Ecto neural progenitor cell (in vitro differentiated cells): Measurements from ENCODE around the gene TRA2A.
"Not testable (repeated sequence)": the region's sequence is repeated elsewhere in the genome, so short reads cannot be mapped to it uniquely, and the experiment has no call there.

Source experiments
- DNase-seq: peaks from one replicate; pipeline ENCODE4 v3.0.0-alpha.2; 2018; ENCODE audit warnings: low spot score

The TRA2A gene

DNA sequence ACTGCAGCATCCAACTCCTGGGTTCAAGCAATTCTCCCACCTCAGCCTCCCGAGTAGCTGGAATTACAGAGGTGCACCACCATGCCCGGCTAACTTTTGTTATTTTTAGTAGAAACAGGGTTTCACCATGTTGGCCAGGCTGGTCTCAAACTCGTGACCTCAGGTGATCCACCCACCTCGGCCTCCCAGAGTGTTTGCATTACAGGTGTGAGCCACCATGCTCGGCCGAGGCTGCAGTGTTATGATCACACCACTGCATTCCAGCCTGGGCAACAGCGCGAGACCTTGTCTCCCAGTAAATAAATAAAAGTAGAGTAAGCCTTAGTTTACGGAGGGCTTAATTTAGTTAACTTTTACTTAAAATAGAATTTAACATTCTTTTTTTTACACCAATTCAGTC is 37.8 kb downstream of the TRA2A start:
- DNase-seq: no peak

DNA sequence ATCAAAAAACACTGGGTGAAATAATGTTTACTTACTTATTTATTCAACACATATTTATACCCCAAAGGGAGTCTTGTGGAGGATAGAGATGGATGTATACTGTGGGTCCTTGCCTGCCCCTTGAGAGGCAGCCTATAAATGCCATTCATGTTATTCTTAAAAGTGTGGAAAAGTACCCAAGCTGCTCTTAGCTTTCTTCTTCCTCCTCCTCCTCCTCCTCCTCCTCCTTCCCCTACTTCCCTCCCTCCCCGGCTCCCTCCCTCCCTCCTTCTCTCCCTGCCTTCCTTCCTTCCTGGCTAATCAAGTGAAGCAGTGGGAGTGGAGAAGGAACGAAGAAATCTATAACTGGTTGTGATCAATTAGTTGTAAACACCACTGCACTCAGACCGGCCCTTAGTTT is 40.3 kb downstream of the TRA2A start:
- DNase-seq: no peak

DNA sequence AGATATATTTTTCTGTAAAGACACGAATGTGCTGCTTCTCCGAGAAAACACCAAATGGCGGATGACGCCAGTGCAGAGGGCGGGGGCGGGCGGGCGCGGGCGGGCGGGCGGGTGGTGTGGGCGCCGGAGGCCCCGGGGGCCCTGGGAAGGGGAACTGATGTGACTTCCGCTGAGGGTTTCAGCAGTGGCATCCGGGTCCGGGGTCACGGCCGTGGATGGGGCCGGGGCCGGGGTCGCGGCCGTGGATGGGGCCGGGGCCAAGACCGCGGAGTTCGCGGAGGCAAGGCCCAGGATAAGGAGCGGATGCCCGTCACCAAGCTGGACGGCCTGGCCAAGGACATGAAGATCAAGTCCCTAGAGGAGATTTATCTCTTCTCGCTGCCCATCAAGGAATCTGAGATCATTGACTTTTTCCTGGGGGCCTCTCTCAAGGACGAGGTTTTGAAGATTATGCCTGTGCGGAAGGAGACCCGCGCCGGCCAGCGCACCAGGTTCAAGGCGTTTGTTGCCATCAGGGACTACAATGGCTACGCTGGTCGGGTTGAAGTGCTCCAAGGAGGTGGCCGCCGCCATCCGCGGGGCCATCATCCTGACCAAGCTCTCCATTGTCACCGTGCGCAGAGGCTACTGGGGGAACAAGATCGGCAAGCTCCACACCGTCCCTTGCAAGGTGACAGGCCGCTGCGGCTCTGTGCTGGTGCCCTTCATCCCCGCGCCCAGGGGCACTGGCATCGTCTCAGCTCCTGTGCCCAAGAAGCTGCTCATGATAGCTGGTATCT is 41.2 kb downstream of the TRA2A start:
- no peak for DNase-seq

DNA sequence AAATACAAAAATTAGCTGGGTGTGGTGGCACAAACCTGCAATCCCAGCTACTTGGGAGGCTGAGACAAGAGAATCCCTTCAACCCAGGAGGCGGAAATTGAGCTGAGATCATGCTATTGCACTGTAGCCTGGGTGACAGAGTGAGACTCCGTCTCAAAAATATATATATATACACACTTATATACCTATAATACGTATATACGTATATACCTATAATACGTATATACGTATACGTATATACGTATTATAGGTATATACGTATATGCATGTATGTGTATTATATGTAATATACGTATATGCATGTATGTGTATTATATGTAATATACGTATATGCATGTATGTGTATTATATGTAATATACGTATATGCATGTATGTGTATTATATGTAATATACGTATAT is 43.1 kb downstream of the TRA2A start:
- not testable (repeated sequence) for DNase-seq

DNA sequence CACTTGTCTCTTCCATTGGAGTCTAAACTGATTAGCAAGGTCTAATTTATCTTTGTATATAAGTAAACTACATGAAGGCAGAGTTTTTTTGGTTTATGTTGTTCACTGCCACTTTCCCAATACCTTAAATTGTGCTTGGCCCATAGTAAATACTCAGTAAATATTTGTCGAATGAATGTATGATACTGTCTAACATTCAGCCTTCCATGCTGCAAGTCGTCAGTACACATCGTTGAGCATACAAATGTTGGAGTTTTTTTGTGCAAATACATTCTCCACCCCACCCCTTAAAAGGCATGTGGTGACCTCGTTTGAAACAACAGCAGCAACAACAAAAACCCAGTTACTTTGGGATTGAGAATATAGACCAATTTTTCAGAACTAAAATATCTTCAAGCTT is 44.1 kb downstream of the TRA2A start:
- DNase-seq: no peak

DNA sequence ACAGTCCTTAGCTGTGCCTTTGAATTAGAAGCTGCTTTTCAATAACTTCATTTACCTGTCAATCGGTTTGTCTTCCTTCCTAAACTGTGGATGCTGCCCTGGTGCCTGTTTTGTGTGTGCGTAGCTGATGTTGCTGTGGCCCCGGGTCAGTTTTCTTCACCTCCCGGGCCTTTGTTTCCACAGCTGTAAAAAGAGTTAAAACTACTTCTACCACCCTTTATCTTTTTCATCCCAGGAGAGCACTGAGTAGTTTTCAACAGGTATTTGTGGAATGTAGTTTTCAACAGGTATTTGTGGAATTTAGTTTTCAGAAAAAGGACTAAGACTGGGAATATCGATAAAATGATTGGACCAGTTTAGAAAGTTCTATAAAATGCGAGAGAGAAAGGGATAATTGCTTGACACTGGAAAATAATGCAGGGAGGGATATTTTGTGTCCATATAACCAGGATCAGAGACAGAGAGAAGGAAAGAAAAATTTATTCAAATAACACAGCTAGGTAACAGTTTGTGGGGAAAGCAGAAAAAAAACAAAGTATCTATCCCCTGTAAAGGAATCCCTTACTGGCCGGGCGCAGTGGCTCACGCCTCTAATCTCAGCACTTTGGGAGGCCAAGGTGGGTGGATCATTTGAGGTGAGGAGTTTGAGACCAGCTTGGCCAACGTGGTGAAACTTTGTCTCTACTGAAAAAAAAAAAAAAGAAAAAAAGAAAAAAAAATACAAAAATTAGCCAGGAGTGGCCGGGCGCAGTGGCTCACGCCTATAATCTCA is 45.6 kb downstream of the TRA2A start:
- no peak for DNase-seq

DNA sequence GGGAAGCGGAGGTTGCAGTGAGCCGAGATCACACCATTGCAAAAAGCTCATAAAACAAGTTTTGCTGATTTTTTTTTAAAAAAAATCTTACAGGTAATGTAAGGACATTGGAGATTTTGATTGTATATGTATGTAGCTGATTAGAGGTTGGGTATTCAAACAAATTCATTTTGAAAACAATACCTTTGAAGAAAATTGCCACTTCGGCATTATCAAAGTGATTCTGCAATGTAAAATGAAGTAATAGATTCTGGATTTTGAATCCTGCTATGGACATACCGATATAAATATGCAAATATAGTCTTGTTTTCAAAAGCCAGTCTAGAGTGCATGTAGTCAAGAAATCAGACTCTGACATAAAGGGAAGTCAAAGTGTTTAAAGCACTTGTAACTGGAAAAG is 49.1 kb downstream of the TRA2A start:
- DNase-seq: no peak

DNA sequence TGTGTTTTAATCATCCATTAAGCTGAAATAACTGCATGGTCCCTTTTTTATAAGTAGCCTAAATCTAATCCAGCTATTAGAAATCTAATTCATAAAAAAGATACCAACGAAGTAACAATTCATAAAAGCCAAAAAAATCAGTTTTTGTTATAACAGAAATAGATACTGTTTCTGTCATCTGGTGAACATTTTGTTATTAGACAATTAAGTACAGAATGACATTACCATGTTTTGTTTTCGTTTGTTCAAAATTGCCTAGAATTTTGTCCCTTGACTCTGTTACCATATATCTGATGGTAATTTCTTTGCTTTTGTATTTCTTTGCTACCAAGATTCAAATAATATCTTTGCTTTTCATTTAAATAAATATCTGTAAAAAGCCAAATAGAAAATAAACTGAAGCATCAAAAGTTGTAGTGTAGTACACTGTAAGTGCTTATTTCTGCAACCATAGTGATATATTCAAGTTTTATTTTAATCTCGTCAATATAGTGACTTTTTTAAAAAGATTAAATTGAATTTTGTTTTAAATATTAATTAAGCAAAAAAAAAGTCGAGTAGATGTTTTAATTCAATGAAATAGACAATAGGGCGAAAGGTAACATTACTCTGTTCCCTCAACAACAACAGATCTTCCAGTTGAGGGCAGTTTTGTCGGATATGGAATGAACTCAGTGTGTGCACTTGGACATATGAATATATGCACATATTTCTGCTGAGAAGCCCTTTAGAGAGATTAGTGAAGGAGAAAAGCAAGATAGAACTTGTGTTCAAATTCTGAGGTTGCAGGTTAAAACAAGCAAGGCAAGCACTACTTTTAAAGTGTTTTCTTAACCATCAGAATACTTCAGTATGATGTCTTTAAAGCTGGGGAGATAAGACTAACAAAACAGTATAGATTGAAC is 53.6 kb downstream of the TRA2A start:
- no peak for DNase-seq

DNA sequence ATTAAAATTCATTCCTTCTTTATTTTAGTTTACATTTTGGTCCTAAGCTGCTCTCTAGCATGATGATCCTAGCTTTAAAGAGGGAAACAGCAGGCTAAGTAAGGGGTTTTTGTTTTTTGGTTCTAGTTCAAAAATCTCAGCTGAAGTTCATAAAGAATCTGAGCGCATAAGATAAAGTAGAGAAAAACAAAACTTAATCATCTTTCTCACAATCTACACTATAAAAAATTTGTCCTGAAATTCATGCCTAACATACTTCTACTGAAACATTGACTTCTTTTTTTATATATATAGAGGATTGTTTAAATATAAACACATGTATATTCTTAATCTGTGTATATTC is 54.7 kb downstream of the TRA2A start:
- DNase-seq: no peak

DNA sequence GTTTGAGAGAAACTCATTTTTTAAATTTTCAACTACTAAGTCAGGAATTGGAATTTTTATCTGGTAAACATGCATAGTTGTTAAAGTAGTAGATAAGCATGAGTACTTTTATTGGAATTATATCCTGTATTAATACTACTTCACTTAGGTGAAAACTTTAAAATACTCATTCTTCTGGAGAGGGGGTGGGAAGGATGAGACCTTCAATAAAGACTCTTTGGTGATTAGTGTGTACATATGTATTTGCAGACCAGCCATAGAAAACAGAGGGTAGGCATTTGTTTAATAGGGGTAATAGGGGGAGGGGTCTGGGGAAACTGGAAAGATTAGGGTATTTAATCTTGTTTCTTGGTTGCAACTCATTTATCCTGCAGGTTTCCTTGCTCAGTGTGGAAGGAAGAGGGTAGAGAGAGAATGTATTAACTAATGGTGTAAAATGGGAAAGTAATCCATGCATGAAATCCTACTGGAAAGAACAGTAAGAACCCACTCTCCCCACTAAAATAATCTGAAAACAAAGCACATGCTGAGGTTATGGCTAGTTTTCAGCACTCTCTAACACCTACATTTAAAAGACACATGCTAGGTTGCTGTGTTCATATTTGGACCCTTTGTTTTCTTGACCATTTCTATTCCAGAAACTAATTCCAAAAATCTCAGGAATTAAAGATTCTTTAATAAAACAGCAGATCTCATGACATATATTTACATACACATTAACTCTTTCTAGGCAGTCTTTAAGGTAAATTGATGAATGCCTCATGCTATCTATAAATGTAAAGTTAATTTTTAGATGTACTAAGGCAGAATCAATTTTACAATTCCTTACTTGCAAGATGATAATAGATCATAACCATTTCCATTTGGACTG is 55.3 kb downstream of the TRA2A start:
- DNase-seq: no peak

DNA sequence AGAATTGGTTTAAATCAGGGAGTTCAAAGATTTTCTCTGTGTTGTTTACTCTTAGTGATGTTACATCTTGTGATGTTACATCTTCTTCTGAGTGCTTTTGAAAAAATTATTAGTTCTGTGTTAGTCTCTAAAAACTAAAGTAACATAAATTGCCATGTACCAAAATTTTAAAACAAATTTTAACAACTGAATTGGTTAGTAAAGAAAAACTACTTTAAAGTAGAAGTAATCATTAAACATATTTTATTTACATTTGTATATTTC is 56.3 kb downstream of the TRA2A start:
- DNase-seq: no peak

DNA sequence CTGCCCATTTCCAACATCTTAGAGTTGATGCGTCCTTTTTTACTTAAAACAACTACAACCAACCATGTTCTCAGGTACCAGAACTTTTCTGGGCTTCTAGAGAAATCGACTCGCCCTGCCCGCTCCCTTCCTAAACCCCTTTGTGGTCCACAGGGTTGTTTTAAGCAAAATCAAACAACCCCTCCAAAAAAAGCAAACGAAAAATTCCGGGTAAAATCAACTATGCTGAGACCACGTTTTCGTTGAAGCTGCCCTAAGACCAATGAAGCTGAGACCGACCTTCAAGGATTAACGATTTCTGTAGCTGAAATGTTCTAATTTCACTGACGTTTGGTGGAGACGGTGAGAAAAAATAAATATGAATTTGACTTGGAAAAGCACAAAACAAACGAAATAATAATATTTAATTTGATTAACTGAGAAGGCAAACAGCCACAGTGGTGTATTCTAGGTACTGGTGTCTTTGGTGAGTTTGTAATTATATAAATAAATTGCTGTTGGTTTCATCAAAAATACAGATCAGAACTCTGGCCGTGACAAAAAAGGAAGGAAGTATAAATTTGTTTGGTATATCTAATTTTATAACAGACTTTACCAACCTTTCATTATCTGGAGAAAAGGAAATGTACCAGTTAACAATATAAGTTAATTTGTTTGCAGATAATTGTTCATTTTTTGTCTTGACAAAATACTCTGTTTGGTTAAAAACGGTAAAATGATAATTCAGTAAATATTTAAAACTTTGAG is 56.8 kb downstream of the TRA2A start:
- no peak for DNase-seq

DNA sequence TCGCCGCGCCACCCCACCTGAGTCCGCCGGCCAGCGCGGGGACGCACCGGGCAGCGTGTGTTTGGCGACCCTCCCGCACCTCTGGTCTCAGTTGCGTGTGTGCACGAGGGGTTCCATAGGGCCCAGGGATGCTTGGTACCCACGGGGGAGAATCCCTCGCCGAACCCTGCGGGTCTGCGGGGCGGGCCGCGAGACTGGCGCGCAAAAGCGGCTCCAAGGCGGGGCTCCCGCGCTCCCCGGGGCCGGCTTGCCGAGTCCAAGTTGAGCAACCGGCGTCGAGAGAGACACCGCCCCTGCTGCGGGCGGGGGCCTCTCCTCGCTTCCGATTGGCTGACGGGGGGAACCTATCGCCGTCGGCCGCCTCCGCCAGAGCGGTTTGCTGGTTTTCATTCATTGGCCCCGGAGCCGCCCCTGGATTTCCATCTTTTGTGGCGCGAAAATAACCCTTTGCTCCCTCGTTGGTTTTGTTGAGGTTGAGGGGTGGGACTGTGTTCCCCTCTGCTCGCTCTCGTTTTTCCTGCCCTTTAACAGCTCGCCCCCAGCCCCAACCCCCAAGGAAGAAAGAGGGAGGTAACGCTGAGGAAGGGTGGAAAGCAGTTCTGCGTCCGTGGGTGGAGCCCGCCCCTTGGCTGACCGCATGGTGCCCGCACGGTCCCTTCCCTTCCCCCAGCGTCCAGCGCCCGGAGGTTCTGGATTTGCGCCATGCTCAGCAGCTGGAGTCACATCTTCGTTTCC is 57.5 kb downstream of the TRA2A start:
- DNase-seq: peak; percentile 99

DNA sequence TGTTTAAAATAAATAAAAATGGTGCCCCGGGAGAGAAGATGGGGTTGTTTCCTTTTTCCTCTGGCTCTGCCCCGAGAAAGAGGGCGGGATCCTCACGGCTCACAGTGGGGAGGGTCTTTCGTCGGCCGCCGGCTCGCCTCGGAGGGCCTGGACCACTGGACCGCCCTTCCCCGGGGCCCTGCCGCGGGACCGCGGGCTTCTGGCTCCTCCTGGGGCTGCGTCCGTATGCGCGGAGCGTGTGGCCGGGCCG is 58.0 kb downstream of the TRA2A start:
- DNase-seq: no peak

DNA sequence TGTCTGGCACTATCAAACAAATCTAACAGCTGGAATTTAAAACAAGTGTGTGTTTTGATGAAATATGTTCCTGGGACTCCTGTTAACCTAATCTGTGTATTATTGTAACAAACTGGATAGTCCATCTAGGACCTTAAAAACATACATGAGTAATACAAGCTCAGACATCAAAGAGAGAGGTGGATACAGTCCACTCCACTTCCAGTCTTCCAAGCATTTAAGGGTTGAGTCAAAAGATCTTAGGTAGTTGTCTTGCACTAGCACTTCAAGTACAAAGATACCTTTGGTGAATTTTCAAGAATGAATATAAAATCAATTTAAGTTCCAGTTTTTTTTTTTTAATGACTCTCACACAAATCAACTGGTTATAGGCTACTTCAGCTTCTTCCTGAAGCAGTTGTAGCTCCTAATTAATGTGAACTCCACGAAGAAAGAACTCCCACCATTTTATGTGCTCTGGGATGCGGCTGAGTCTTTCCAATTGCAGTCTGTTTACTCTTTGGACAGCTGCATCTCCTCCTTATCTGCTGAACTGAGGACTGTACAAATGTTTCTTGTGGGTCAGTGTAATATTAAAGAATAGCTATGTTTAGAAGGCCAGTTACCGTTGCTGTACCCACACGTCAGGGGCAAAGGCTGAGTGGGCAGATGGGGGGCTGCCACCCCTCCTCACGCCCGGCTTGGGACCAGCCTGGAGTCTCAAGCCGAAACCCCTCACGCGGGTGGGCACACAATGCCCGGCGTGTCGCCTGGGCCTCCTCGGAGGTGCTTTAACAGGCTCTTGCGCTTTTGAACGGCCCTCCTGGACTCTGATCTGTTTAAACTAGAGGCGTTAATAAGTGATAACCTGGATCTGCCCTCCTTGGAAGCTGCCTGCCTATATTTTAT is 58.6 kb downstream of the TRA2A start:
- peak; percentile 67 for DNase-seq

DNA sequence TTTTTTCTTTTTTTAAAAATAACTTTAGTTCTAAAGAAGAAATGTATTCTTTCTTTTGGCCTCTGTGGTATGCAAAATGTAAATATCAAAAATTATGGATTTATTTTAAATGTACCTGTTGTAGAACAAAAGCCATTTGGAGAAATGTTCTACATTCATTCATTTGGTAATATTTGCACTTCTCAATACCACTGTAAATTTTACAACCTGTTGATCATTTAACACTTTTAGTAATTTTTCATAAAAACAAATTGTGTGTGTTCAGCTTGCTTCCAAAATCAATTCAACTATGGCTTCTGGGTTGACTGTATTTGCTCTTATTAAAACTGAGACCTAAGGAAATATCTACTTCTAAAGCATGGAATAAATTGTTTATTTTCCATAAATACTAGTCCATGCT is 59.2 kb downstream of the TRA2A start:
- DNase-seq: no peak

DNA sequence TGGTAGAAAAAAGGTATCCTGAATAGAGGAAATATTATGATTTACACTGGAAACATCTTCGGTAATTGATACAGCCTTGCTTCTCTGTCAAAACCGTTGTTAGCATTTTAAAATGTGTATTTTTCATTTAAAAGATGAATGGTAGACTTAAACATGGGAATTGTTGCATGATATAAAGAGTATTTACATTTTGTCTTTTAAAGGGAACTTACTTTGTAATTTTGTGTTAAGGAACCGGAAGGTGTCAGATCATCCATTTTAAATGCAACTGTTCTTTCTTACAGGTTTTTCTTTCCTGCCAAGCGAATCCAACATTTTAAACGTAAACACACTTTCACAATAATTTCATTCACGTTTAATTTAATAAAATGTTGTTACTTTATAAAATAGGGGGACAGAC is 59.7 kb downstream of the TRA2A start:
- no peak for DNase-seq

DNA sequence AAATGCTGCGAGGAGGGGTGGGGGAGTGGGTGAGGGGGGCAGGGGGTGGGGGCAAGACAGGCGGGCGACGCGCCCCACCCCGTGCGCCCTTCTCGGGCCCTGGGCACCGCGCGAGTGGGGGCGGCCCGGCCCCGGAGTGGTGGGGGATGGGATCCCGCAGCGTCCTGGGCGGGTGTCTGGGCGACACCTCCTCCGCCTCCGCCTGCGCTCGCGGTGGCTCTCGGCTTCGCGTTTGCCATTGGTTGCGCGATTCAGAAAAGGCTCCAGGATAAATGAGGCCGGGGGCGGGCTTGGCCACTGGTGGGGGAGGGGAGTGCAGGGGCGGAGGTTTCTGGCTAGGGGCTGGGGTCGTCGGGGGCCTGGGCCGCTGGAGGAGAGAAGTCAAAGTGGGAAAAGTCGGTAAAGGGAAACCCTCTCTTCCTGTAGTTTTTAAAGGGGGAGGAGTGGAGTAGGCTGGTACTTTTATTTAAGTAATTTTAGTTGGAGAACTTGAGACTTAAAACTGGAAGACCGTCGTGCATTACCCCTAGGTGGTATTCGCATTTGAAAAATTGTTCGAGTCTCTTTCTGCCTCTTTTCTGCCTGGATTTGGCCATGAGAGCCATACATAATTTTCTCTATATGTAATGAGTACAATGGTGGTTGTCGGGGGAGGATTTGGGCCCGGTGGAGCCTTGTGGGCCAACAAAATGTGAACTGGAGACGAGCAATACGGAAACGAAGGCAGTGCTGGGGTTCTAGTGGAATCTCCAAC is 60.5 kb downstream of the TRA2A start:
- peak; percentile 96 for DNase-seq
